HG03159 (cell line): ENCODE results near the gene F13A1.

Source experiments
- ATAC-seq: cut with Tn5 transposase; IDR thresholded peaks from one replicate; pipeline ENCODE4 v1.9.1; 2021; ENCODE audit warnings: mild to moderate bottlenecking, moderate library complexity; ENCODE audit not compliant: unreplicated experiment

The F13A1 gene

DNA sequence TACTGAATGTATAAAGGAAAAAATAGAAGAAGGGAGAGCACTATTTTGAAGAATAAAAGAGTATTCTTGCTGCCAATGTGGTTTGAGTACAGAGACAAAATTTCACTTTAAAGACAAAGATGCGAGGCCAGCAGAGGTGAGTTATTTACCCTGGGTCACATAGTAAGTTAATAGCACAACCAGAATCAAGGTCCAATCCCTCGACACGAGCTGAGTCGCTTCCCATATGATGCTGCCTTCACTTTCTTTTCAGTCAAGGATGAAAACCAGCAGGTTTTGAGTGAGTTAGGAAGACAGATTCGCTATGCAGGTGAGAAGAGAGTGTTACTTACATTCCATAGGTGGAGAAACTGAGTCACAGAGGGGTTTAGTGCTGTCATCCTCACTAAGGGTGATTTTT lies 75.8 kb downstream of the F13A1 start:
- no peak for ATAC-seq

DNA sequence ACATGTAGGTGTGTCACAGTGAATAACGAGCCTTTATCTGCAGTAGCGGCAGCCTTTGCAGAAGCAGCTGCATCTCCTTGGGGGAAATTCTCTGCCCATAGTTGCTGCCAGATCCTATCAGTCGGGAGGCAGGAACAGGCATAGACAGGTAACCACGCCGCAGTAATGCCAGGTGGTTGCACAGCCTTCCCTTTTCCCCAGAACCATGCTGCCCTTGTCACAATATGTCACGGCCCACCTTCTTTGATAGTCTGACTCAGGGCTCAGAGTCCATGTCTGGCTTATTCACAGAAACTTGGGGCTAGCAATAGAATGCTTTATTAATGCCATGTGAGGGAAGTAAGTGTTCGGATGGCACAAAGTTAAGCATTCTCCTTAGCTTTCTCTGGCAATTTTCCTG lies 76.6 kb downstream of the F13A1 start:
- no peak for ATAC-seq

DNA sequence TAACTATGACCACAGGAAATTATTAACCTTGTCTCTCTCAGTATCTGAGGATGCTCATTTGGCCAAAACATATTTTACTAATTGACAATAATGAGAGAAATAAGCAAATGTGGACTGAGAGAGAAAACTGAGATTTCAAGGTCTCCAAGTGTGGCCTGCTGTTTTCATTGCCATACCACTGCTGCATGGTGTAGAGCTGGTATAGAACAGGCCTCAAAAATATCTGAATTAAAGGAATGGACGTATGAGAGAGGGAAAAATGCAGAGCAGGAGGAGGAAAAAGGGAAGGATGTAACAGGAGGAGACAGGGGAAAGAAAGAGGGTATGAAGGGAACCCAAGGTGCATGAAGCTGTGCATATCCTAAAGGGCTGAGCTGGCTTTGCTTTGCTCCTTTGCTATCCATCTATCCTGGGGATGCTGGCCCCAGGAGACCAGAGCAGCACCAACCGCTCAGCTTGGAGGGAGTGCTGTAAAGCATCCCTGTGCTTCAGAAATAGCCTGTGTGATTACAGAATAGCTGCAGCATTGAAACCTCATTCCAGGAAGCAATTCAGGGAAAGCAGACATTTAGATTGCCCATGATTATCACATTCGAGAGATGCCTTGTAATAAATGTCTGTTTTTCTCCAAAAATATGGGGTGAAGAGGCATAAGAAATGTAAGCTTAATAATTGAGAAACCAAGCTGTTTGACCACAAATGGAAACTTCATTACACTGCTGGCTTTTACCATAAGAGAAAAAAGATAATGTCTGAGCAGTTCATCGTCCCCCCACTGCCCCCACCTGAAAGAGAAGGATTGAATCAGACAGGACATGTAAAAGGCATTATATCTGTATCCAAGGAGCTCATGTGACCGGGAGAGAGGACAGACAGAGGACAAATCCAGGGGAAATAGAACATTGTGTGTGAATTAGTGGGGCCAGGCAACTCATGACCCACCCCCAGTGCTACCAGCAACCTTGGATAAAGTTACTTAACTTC lies 80.6 kb downstream of the F13A1 start:
- no peak for ATAC-seq

DNA sequence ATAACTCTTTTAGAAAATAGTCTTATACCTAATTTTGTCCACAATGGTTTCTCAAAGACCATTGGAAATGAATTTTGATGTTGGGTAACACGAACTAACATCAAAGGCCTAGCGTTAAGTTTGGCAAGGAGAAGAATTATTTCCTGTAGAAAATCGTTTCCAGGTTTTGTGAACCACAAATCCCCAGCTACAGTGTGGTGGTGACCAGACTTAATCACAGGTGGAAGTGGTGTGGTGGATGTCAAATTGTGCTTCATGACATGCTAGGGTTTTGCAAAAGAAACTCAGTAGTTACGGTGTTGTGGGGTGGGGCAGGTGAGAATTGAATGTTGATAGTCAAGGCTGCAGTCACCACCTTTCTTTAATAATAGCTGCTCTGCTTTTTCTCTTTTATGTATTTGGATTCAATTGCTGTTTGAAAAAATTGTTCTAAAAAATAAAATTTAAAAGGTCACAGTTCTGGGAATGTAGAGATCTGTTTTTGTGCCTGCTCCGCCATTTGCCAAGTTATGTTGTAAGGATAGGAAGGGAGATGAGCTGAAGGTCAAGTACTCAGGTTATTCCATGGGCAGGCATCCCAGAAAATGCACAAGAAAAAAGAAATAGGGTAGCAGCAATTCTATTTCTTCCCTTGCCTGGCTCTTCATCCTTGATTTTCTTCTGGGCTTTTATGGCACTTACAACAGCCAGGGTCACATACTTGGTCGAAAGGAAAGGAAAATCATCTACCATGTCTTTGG lies 83.6 kb downstream of the F13A1 start:
- ATAC-seq: no peak

DNA sequence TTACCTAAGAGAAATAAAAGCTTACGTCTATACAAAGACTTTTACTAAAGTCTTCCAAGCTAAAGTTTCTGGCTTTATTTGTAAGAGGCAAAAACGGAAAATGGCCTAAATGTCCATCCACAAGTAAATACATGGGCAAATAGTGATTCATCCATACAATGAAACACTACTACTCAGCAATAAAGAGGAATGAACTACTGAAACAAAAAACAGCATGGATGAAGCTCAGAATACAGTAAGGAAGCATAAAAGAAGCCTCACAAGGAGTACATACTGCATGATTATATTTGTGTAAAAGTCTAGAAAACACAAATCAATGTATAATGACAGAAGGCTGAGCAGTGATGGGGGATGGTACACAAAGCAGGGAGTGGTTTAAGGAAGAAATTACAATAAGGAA lies 84.7 kb downstream of the F13A1 start:
- ATAC-seq: no peak

DNA sequence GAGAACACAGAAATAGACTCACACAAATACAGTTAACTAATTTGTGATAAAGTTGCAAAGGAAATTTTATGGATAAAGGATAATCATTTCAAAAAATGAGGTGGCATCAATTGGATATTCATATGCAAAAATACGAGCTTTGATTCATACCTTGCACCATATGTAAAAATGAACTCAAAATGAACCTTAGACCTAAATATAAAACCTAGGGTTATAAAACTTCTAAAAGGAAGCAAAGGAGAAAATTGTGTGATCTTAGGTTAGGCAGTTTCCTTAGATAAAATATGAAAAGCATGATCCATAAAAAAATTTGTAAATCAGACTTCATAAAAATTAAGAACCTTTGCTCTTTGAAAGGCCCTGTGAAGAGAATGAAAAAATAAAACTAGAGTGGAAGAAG lies 85.5 kb downstream of the F13A1 start:
- no peak for ATAC-seq

DNA sequence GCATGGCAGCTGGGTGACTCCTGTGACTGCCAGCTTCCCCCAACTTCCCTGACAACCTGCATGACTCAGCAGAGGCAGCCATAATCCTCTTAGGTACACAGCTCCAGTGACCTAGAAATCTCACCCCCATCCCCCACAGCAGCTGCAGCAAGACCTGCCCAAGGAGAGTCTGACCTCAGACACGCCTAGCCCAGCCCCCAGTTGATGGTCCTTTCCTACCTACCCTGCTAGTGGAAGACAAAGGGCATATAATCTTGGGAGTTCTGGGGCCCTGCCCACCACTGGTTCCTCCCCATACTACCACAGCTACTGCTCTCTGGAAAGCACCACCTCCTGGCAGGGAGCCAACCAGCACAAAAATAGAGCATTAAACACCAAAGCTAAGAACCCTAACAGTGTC lies 90.2 kb downstream of the F13A1 start:
- no peak for ATAC-seq

DNA sequence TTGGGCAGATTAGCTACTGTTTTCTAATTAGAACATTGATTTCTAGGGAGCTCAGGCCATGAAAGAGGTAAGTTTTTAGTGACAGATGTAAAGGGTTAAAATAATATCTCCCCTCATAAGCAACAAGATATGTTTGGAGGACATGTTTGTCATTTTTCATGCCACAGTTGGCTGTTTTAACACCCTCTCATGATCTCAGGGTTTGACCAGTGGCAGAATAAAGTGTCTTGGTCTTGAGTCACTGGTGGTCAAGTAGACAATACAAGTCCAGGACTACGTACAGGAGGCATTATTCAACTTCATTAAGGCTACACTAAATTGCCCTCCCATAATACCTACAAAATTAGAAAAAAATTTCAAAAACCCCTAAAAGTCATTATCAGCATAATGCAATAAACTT lies 92.6 kb downstream of the F13A1 start:
- no peak for ATAC-seq

DNA sequence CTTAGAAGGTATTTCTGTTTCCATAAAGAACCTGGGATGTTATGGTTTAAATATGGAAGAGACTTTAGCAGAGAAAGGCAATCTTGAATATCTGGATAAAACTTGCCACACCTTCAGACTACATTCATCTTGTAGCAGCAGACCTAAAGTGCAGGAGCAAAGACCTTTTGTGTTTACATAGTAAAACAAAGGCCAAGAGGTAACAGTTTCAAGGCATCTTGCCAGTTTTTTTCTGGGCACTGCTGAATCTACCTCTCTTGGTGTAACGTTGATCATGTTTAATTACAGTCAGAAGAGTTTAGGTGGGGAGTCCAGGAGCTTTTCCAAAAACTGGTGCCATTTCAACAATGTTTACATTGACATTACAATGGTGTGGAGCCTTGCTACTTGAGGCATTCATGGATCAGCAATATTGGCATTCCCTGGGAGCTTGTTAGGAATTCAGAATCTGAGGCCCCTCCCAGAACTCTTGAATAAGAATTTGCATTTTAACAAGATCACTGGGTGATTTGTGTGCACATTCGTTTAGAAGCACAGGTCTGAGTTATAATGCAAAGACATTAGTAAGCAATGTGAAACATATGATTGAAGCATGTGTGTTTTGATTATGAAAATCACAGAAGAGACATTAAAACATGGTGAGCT lies 94.5 kb downstream of the F13A1 start:
- ATAC-seq: no peak

DNA sequence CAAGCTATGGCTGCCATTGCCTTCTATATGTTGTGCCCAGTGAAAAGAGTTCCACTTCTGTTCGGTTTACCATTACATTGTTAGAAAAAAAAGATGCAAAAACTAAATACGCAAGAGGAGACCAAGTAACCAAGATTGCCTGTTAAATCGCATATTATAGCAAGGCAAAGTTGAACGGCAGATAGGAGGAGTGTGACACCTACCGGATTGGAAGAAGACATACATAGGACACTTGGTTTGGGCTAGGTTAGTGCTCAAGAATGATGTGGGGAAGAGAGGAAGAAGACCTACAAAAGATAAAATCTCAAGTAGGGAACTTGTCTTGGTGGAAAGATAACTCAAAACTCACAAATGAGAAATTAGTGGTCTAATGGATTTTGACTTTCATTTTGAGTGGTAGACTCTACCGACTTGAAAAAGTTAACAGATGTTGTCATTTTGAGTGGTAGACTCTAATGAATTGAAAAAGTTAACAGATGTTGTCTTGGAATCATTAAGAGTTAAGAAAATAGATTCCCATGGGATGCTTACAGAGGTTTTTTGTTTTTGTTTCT lies 95.5 kb downstream of the F13A1 start:
- ATAC-seq: no peak

DNA sequence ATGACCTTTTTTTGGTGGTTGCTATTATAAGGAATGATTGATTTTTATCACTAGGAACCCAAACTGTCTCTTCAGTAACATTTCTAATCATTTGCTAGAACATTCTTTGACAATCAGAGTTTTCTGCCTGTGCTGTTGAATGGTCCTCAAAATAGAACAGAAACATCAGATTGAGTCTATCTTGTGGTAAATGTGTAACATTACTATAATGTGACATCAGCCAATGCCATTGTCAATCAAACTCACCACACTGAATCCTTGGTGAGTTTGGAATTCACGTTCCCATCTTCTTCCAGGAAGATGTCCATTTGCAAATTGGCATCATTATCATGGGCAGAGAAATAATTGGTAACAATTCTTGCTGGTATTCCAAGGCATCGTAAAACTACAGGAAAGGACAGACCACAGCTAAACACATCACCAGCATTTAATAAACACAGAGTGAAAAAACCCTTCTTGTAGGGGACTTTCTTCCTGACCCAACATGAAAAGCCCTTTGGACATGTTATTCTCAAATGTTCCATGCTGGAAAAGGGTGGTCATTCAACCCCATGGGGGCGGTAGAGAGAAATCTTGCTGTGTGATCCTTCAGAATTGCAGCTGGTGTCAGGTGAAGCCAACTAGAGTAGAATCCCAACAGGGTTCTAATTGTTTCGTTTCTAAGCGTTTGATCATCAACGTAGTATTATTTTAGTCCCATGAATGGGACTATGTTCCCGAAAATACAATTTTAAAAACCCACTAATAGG lies 98.5 kb downstream of the F13A1 start:
- no peak for ATAC-seq

DNA sequence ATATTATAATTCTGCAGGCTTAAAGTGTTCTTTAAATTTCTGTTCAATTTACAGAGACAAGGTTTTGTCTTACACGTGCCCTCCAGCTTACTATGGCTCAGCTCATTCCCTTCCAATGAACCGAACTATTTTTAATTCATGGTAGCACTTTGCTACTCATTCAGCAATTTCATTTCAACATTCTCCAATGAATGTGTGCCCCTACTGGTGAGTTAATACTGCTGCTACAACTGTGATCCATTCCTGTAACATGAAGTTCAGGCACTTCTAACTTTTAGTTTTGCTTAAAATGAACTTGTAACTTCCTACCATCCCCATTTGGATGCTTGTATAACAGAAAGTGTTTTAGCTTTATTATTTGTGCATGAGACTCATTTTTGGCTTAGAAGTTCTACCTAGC lies 99.7 kb downstream of the F13A1 start:
- ATAC-seq: no peak

DNA sequence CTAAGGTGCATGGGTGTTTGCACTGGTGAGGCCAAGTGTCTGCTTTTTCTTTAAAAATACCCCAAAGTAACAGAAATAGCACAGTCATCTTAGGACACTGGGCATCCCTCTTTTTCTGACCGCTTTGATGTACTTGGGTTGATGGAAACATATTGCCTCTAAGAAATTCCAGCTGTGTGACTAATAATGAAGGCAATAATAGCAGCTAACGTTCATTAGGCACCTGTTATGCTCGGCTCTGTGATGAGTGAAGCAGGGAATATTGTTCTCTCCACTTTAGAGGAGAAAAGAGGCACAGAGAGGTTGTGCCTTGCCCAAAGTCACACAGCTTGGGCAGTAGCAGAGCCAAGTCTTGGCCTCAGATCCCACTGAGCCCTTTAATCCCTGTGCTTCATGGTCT lies 100.7 kb downstream of the F13A1 start:
- ATAC-seq: no peak

DNA sequence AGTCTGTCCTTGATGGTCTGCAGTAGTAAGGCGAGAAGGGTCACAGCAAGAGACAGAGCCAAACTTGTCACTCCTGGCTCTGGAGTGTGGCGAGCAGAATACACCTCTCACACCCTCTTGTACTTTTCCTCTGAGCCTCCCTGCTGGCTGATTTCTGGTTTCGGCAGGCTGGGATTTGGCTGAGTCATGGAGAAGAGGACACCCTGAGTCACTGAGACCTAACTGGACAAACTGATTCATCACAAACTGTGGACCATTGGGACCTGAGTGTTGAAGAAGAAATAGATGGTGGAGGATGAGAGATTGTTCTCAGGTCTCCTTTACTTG lies 101.7 kb downstream of the F13A1 start:
- no peak for ATAC-seq

DNA sequence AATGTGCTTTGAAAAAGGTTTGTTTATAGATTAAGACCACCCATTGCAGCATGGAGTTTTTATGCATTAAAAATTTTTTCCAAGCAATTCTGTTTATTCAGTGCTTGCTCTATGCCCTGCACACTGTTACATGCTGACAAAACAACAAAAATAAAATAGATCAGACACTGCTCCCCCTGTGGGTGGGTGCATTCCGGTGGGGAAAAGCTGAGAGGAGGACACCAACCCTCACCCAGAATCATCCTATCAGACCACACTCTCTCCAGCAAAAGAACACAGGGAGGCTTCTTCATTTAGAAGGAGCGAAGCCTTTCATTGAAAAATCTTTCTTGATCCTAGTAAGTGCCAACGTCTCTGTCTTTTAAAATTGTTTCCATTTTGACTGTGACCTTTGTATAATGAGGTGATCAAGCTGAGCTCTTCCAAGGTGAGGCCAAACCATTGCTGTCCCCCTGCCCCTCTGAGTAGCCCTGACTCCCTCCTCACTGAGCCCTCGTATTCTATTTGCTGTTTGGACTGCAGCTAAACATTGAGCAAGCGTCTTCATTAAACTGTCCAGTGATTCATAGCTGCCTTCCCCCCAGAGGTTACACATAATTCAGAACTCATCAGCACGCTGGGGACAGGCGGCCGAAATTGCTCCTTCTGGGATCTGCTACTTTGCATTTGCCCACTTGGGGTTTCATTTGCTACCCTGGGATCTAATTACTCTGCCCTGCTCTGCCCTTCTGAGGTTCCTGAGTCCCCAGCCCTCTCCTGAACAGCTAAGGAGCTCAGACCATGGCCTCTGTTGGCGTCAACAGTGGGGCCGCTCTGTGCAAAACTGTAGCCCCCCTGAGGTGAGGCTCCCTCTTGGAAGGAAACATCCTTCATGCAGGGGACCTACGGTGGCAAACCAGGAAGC lies 102.4 kb downstream of the F13A1 start:
- no peak for ATAC-seq

DNA sequence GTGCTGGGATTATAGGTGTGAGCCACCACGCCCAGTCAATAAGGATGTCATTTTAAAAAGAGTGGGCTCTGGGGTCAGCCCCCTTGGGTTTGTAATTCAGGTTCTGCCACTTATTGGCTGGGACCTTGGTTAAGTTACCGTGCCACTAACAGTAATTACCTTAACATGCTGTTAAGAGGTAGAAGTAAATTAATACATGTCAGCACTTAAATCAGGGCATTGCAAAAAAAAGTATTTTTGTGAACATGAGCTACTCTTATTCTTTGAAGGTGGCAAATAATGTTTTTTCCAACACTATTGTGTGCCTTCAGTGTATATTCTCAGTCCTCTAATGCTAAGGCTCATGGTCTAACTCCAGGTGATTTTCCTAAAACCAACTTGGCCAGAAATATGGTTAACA lies 109.5 kb downstream of the F13A1 start:
- no peak for ATAC-seq

DNA sequence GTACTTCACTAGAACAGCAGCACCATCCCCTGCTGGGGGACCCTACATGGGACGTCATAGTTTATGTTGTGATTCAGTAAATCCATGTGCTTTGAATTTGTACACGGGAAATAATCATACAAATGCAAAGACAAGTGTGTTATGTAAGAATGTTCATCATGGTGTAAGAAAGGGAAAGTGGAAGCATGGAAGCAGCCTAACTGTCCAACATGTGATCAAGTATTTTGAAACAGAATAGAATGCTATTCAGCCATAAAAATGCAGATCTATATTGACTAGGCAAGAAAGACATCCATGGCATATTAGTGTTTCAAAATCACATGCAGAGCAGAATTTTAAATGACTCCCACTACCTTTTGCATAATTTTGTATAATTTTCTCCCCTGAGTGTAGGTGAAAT lies 117.6 kb downstream of the F13A1 start:
- ATAC-seq: no peak

DNA sequence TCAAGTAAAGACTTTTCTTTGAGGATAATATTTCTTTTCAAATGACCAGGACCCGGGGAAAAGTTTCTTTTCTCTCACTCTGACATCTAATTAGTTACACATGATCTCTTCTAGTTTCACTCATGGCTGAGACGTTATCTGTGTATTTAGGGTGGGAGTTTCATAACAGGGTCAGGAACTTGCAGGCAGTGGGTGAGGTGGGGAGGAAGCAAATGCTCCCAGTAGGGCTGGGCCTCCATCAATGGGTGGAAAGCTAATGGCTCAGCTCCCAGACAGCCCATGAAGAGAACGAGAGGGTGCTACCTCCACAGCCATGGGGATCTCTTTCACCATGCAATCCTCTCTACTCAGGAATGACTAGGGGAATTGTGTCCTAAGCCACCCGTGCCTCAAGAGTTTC lies 119.3 kb downstream of the F13A1 start:
- ATAC-seq: no peak

DNA sequence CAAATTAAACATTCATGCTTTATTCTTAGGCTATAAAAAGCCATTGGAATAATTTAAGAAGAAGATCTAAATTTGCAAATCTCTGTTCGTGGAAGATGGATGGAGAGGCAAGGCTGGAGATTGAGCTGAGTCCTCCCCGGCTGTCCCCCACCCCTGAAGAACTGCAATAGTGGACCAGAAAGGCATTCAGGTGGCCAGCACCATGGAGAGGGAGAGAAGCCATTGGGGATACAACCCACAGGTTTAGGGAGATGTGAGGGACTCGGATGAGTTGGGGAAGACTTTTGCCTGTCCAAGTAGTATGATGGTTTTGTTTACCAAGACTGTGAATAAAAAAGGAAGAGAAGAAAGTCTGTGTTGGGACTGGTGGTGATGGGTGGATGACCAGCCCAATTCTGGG lies 120.8 kb downstream of the F13A1 start:
- no peak for ATAC-seq

DNA sequence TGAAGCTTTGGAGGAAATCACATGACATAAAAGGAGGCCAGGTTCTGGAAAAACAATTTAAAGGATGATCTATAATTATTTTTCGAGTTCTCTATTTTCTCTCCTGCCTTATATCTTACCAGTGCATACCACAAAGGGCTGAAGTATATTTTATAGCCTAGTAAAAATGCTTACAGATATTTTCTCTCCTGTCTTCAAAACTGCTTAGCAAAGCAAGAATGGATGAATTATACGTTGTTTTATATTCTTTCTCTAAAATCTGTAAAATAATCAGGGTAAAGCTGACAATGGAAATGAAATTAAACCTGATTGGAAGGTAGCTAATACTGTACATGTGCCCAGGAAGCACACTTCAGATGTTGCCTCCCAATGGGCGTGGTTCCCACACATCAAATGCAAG lies 123.7 kb downstream of the F13A1 start:
- ATAC-seq: no peak
